Fibroblast of the aortic adventitia (primary cell): ENCODE measurements around the gene PIP4P1. TPM values are rescaled to one million over a fixed set of nuclear protein-coding genes. Genes with fewer than 3 reads are reported as not detected.

ENCODE experiments used
- DNase-seq: peaks from one replicate; pipeline ENCODE4 v3.0.0-alpha.2; 2010; ENCODE audit warnings: low read depth
- H3K4me3 ChIP-seq: 2 replicates; pipeline ENCODE4 v1.5.1; 2011; ENCODE audit warnings: low read depth, mild to moderate bottlenecking, control low read depth, low read length, moderate library complexity
- total RNA-seq: library from RNA; depleted of rRNA; stranded (reverse); fragments of >200 nt; gene quantifications from 2 replicates; pipeline ENCODE4 v1.2.3, GENCODE V29; 2012; ENCODE audit warnings: low replicate concordance
- TF ChIP-seq, protein P1 (sequence below): IDR thresholded peaks from 2 replicates; pipeline ENCODE4 v1.5.1; 2011; ENCODE audit warnings: mild to moderate bottlenecking, low read length, control low read depth, inconsistent platforms; ENCODE audit not compliant: insufficient read depth

Gene PIP4P1
- total RNA-seq, 1 donor: 25.3 TPM

DNA sequence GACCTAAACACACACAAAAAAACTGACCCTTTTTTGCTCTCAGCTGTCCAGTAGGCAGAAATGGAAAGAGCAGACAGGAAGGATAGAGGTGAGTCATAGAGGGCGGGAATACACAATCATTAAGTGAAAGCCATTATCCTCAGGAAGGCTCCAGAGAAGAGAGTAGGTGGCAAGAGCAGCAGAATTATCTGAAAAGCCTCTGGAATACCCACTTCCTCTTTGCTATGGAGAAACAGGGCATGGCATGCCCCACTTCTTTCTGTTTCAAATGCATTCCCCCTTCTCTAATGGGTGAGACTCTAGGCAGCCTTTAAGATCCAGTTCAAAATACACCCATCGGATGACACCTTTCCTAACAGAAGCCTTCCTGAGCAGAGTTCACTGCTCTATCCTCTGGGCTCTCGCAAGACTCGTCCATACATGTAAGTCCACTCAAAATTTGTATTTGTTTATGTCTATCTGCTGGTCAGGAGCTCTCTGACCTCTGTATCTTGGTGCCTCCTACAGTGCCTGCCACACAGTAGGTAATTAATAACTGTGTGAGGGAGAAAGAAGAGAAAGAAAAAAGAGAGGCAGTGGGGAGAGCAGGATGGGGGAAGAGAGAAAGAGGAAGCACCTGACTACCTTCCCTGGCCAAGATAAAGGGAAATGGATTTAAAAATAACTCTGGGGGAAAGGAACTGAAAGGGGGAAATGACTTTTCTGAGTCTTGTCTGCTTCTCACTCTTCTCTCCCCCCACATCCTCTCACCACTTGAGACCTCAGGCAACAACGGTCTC lies 33.8 kb downstream of the PIP4P1 start:
- no peak overlapping the region for H3K4me3 ChIP-seq
- peak; percentile 59 for DNase-seq
- TF ChIP-seq, protein P1, sequence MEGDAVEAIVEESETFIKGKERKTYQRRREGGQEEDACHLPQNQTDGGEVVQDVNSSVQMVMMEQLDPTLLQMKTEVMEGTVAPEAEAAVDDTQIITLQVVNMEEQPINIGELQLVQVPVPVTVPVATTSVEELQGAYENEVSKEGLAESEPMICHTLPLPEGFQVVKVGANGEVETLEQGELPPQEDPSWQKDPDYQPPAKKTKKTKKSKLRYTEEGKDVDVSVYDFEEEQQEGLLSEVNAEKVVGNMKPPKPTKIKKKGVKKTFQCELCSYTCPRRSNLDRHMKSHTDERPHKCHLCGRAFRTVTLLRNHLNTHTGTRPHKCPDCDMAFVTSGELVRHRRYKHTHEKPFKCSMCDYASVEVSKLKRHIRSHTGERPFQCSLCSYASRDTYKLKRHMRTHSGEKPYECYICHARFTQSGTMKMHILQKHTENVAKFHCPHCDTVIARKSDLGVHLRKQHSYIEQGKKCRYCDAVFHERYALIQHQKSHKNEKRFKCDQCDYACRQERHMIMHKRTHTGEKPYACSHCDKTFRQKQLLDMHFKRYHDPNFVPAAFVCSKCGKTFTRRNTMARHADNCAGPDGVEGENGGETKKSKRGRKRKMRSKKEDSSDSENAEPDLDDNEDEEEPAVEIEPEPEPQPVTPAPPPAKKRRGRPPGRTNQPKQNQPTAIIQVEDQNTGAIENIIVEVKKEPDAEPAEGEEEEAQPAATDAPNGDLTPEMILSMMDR: no peak

DNA sequence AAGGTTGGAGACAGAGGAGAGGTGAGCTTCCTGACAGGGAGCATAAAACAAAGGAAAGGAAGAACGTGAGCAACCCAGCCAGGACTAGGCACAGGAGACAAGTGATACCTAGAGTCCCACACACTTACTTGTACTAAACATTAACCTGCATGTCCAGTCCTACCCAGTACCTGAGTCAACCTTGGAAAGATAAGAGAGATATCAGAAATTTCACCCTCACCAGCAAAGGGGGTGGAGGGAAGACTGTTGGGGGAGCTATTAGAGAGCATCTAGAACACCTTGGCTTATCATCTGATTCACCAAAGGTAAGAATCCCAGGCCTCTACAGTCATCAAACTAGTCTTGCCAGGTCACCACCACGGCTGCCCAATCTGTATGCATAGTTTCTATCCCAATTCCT lies 36.4 kb downstream of the PIP4P1 start:
- TF ChIP-seq, protein P1: no peak
- DNase-seq: no peak
- H3K4me3 ChIP-seq: no peak overlapping the region

DNA sequence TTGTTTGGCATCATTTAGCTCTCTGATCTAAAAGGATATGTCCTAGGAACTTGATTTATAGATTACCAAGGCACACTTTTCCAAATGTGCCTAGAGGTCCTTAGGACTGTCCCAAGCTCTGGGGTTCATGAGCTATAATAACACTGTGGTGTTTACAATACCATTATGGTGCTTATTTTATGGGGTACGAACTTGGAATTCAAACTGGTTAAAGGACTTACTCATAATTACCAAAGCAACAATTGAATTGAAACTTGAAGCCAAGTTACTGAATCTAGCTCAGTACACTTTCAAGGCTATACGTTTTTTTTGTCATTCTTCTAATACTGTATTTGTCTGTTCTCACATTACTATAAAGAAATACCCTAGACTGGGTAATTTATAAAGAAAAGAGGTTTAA lies 38.3 kb downstream of the PIP4P1 start:
- DNase-seq: no peak
- H3K4me3 ChIP-seq: no peak overlapping the region
- TF ChIP-seq, protein P1: no peak

DNA sequence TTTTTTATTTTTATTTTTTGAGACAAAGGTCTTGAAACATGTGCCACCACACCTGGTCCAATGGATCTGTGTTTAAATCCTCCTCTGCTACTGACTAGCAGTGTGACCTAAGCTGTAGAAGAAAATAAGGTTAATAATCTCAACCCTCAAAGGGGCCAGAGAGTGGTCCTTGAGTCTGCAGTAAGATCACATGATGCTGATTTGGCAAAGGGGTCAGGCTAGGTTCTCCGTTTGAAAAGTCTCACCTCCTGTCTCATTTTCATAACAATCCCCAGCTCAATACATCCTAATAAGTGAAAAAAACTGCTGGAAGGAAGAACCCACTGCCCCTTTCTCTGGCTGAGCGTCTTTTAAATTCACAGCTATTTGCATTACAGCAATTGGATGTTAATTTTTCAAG lies 40.0 kb downstream of the PIP4P1 start:
- TF ChIP-seq, protein P1: no peak
- DNase-seq: no peak
- no peak overlapping the region for H3K4me3 ChIP-seq

DNA sequence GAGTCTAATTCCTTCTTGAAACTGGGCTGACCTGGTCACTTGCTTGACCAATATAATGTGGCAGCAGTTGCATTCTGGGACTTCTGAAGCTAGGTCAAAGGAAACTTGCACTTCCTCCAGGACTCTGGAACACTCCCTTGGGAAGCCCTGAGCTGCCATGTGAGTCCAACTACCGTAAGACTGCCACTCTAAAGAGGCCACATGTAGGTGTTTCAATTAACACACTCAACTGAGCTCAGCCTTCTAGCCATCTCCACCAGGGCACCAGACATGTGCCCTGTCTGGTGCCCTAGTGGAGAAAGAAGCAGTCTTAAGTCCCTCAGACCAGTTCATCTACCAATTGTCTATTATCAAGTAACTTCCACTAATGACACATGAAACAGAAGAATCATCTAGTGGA lies 41.8 kb downstream of the PIP4P1 start:
- no peak for DNase-seq
- TF ChIP-seq, protein P1: no peak
- no peak overlapping the region for H3K4me3 ChIP-seq

DNA sequence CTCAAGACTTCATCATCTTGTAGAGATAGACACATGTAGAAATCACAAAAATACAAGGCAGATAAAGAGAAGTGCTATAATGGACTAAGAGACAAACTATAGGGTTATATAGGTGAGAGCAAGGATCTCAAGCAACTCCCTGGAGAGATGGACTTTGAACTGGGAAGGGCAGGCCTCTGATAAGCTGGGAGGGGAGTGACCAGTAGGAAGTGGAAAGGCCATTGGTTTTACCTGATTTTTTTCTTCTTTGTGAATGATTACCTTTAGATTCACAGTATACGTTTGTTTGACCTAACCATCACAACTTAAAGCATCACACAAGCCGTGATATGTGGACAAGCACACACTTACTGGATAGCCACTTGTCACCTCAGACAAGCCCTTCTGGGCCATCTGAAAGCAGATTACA lies 42.7 kb downstream of the PIP4P1 start:
- no peak overlapping the region for H3K4me3 ChIP-seq
- no peak for DNase-seq
- TF ChIP-seq, protein P1: no peak
